ENCODE results near the gene PRMT5. TPM values are rescaled to one million over a fixed set of nuclear protein-coding genes. Genes with fewer than 3 reads are reported as not detected.

PRMT5 gene
- polyA plus RNA-seq, 1 donor (not counting 4 experiments of a cell fraction or from before 2014, with no cell fraction given): 241 TPM

DNA sequence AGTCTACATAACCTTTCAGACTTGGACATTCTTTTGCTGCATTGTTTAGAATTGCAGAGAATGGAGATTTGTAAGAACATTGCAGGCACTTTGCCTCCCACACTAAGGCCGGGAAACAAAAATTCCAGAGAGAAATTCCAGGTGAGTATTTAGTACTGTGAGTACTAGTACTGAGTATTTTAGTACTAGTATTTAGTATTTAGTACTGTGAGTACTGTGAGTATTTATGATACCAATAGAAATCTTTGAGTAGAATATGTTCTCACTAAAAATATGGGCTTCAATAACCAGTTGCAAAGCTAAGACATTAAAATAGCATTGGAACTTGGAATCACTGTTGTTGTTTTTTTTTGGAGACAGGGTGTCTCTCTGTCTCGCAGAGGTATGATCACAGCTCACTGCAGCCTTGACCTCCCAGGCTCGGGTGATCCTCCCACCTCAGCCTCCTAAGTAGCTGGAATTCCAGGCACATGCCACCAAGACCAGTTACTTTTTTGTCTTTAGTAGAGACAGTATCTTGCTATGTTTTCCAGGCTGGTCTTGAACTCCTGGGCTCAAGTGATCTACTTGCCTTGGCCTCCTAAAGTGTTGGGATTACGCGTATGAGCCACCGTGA lies 33.0 kb upstream of the PRMT5 start:
- H3K27ac ChIP-seq (ENCODE audit: control insufficient read depth, insufficient read depth, low read length): no peak overlapping the region
- no peaks in the 10 kb centered on the region for H4K20me1 ChIP-seq (ENCODE audit: control insufficient read depth, extremely low read depth, insufficient read depth, low read length)
- no peak overlapping the region for H3K9ac ChIP-seq (ENCODE audit: control insufficient read depth, extremely low read depth, insufficient read depth, low read length)
- no peaks in the 10 kb centered on the region for H3K27me3 ChIP-seq (ENCODE audit: control insufficient read depth, extremely low read depth, insufficient read depth, low read length)
- no peak overlapping the region for H2AFZ ChIP-seq (ENCODE audit: control insufficient read depth, low read length)
- no peak overlapping the region for H3K4me2 ChIP-seq (ENCODE audit: control insufficient read depth, extremely low read depth, insufficient read depth, low read depth, low read length)
- H3K4me3 ChIP-seq (ENCODE audit: control insufficient read depth in 2 of 3, extremely low read depth in 1 of 3, insufficient read depth in 2 of 3, low read depth in 1 of 3, low read length in 3 of 3): no peak overlapping the region
- no peak for FAIRE-seq
- no peaks in the 10 kb centered on the region for H3K9me3 ChIP-seq (ENCODE audit: control insufficient read depth, low read depth, low read length)
- no peak for DNase-seq (ENCODE audit: low read depth, low spot score)
- no peaks in the 10 kb centered on the region for H3K79me2 ChIP-seq (ENCODE audit: control insufficient read depth, insufficient read depth, low read length)
- dilution Hi-C loops (cut with MboI; ENCODE audit: extremely low pct_ligation_motif_present, low sequenced_read_pairs): no loop called here
- TF ChIP-seq EZH2 (IDR thresholded peaks at IDR 0.05; ENCODE audit: low read length): no peak
- no peak for TF ChIP-seq CTCF (optimal IDR thresholded peaks at IDR 0.05 in 1 of 3, IDR thresholded peaks at IDR 0.05 in 1 of 3, conservative IDR thresholded peaks at IDR 0.05 in 1 of 3; ENCODE audit: extremely low read depth in 1 of 3, insufficient read depth in 2 of 3, low read length in 3 of 3)
- H3K9me1 ChIP-seq (ENCODE audit: control insufficient read depth, extremely low read depth, insufficient read depth, low read length): no peaks in the 10 kb centered on the region
- H3K36me3 ChIP-seq (ENCODE audit: control insufficient read depth in 2 of 2, extremely low read depth in 1 of 2, insufficient read depth in 2 of 2, low read length in 2 of 2): no peaks in the 10 kb centered on the region
- peaks cover 1% of the 10 kb centered on the region for H3K4me1 ChIP-seq (ENCODE audit: control insufficient read depth, extremely low read depth, insufficient read depth, low read length)

DNA sequence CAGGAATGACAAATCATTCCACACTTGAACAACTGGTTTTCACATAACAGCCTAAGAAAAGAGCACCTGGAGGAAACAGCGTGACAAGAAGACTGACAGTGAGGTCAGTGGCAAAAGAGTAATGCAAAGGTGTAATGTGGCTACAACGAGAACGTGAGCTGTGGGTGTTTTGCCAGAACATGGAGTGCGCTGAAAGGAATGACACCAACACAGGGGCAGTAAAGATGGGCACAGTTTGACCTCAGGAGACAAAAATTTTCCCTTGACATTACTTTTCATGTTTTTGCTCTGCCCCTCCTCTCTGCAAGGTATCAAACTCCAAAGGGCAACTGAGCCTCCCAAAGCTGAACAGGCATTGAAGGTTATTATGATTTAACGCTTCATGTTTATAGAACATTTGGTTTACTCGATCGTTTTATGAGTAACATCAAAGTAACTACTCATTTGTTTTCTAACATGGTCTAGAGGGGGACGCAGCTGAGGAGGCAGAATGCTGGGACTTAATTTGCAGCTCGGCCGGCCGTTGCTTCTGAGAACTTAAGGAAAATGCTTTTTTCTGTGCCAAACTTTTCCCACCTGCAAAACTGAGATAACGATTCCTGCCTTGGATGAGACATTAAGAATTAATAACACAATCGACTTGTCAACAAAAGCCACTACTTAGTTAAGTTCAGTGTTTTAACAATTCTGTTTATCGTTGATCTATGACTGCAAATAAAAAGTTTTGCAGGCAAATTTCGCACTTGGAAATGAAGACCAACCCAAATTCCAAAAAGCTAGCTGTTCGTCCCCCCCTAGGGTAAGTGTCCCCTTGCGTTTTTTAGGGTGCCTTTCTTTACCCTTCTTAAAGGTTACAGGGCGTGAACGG lies 26.8 kb upstream of the PRMT5 start:
- H3K9me1 ChIP-seq (ENCODE audit: control insufficient read depth, extremely low read depth, insufficient read depth, low read length): no peaks in the 10 kb centered on the region
- peak overlapping the region; percentile 95 for H2AFZ ChIP-seq (ENCODE audit: control insufficient read depth, low read length)
- H3K9me3 ChIP-seq (ENCODE audit: control insufficient read depth, low read depth, low read length): no peaks in the 10 kb centered on the region
- FAIRE-seq (peak; percentile 13), DNase-seq (ENCODE audit: low read depth, low spot score) (no peak)
- H3K27ac ChIP-seq (ENCODE audit: control insufficient read depth, insufficient read depth, low read length): peak overlapping the region; percentile 86
- peaks cover 0 to 2% of the 10 kb centered on the region in 2 experiments for H3K36me3 ChIP-seq (ENCODE audit: control insufficient read depth in 2 of 2, extremely low read depth in 1 of 2, insufficient read depth in 2 of 2, low read length in 2 of 2)
- no peaks in the 10 kb centered on the region for H3K79me2 ChIP-seq (ENCODE audit: control insufficient read depth, insufficient read depth, low read length)
- no peaks in the 10 kb centered on the region for H3K27me3 ChIP-seq (ENCODE audit: control insufficient read depth, extremely low read depth, insufficient read depth, low read length)
- H3K4me3 ChIP-seq (ENCODE audit: control insufficient read depth in 2 of 3, extremely low read depth in 1 of 3, insufficient read depth in 2 of 3, low read depth in 1 of 3, low read length in 3 of 3): peak overlapping the region; percentile 51 to 92 (median 89)
- dilution Hi-C loops (cut with MboI; ENCODE audit: extremely low pct_ligation_motif_present, low sequenced_read_pairs): no loop called here
- peaks cover 18% of the 10 kb centered on the region for H3K4me1 ChIP-seq (ENCODE audit: control insufficient read depth, extremely low read depth, insufficient read depth, low read length)
- TF ChIP-seq EZH2 (IDR thresholded peaks at IDR 0.05; ENCODE audit: low read length): no peak
- TF ChIP-seq CTCF (optimal IDR thresholded peaks at IDR 0.05 in 1 of 3, IDR thresholded peaks at IDR 0.05 in 1 of 3, conservative IDR thresholded peaks at IDR 0.05 in 1 of 3; ENCODE audit: extremely low read depth in 1 of 3, insufficient read depth in 2 of 3, low read length in 3 of 3): no peak
- no peaks in the 10 kb centered on the region for H4K20me1 ChIP-seq (ENCODE audit: control insufficient read depth, extremely low read depth, insufficient read depth, low read length)
- peak overlapping the region; percentile 89 for H3K9ac ChIP-seq (ENCODE audit: control insufficient read depth, extremely low read depth, insufficient read depth, low read length)
- peak overlapping the region; percentile 95 for H3K4me2 ChIP-seq (ENCODE audit: control insufficient read depth, extremely low read depth, insufficient read depth, low read depth, low read length)
